Tibial nerve (tissue), 4 donors: ENCODE measurements around the gene ETAA1. TPM values are rescaled to one million over a fixed set of nuclear protein-coding genes. Genes with fewer than 3 reads are reported as not detected.

ENCODE experiments used
- DNase-seq, 2 donors: peaks; one replicate each; pipeline ENCODE4 v3.0.0-alpha.2; 2019; ENCODE audit warnings: low spot score in 2 of 2
- H3K27ac ChIP-seq, 4 donors: fragments of 200-600 bp; sonication (generic) in 3 of 4; one replicate each; pipeline ENCODE4 v1.5.1; 2017 to 2019; ENCODE audit warnings: mild to moderate bottlenecking in 1 of 4
- H3K27me3 ChIP-seq, 2 donors: fragments of 200-600 bp; sonication (generic) in 1 of 2; one replicate each; pipeline versions ENCODE4 v1.5.1 to v1.6.0; 2017 to 2019
- H3K36me3 ChIP-seq, 3 donors: fragments of 200-600 bp; sonication (generic); one replicate each; pipeline ENCODE4 v1.5.1; 2018 to 2019
- H3K4me1 ChIP-seq, 4 donors: fragments of 200-600 bp; sonication (generic) in 3 of 4; one replicate each; pipeline ENCODE4 v1.5.1; 2017 to 2019
- H3K4me3 ChIP-seq, 4 donors: fragments of 200-600 bp; sonication (generic) in 3 of 4; one replicate each; pipeline ENCODE4 v1.5.1; 2017 to 2019; ENCODE audit warnings: mild to moderate bottlenecking in 1 of 4, moderate library complexity in 1 of 4
- H3K9me3 ChIP-seq, 4 donors: fragments of 200-600 bp; sonication (generic) in 3 of 4; one replicate each; pipeline ENCODE4 v1.5.1; 2017 to 2019
- CTCF ChIP-seq, 5 experiments: fragments of 200-600 bp in 3 of 5; fragments of 450-650 bp in 2 of 5; sonication (generic) in 3 of 5; IDR thresholded peaks; one replicate each; pipeline ENCODE4 v1.5.1; 2016 to 2019; ENCODE audit warnings: antibody characterized with exemption in 5 of 5, mild to moderate bottlenecking in 3 of 5, moderate library complexity in 2 of 5
- EP300 ChIP-seq, 2 donors: sonication (generic); formaldehyde crosslinking; IDR thresholded peaks; one replicate each; pipeline ENCODE4 v1.6.1; 2017; ENCODE audit warnings: antibody characterized with exemption in 2 of 2, mild to moderate bottlenecking in 1 of 2
- POLR2A ChIP-seq, 2 donors: fragments of 450-650 bp; IDR thresholded peaks; one replicate each; pipeline ENCODE4 v1.6.1; 2017; ENCODE audit warnings: antibody characterized with exemption in 2 of 2, mild to moderate bottlenecking in 2 of 2, moderate library complexity in 2 of 2
- WGBS, 2 donors: methylation state at CpG; one replicate each; pipeline ENCODE4 v1.1.5; 2018; 5-methylcytosine and 5-hydroxymethylcytosine counted together
- total RNA-seq, 4 donors: library from RNA; depleted of rRNA; stranded (reverse); fragments of >200 nt; gene quantifications; one replicate each; pipeline ENCODE4 v1.1.0, GENCODE V29; 2016

The ETAA1 gene
- 10 to 100 TPM; 16.8 to 25.5 (median 23.0) TPM for total RNA-seq

- Histone ChIP-seq H3K9me3 (no peaks in the 10 kb centered on the region), H3K36me3 (no peaks in the 10 kb centered on the region), H3K27ac (peak within 1 kb of the TSS; percentile 77 to 96 (median 94)), H3K4me1 (peaks cover 0 to 45% (median 2%) of the 10 kb centered on the region in 4 donors), H3K4me3 (peak within 1 kb of the TSS; percentile 69 to 99 (median 84)), H3K27me3 (no peaks in the 10 kb centered on the region)
- DNase-seq, result peak; percentile 88 to 93
- peak in 1 of 5 experiments; percentile 22 for TF ChIP-seq CTCF (IDR thresholded peaks at IDR 0.05)
- peak; percentile 70 to 82 for TF ChIP-seq POLR2A (IDR thresholded peaks at IDR 0.05)
- peak in 1 of 2 donors; percentile 93 for TF ChIP-seq EP300 (IDR thresholded peaks at IDR 0.05)
- WGBS, 2 donors, result 0 to 1% methylated on average over 46 to 54 of the region's 61 CpGs
Observed at GRCh38 chr2:67397143-67397986, at the start of gene ETAA1. Gene ETAA1 (plus strand): TSS chr2:67397333. CDS start chr2:67397449, 116 bp downstream.

- H3K4me1 ChIP-seq, result no peaks in the 10 kb centered on the region
- TF ChIP-seq POLR2A (IDR thresholded peaks at IDR 0.05) (no peak), EP300 (IDR thresholded peaks at IDR 0.05) (no peak), CTCF (IDR thresholded peaks at IDR 0.05) (no peak)
- no peak for DNase-seq
- H3K27me3 ChIP-seq, result no peaks in the 10 kb centered on the region
- H3K4me3 ChIP-seq, result no peak overlapping the region
- no peaks in the 10 kb centered on the region for H3K36me3 ChIP-seq
- H3K27ac ChIP-seq, result no peak overlapping the region
- H3K9me3 ChIP-seq, result no peaks in the 10 kb centered on the region
Observed at GRCh38 chr2:67366832-67367412, 30.2 kb upstream of the ETAA1 start.

GRCh38 chr2:67374481-67374880 is 22.7 kb upstream of the ETAA1 start:
- no peak overlapping the region for H3K27ac ChIP-seq
- no peaks in the 10 kb centered on the region for H3K4me1 ChIP-seq
- no peaks in the 10 kb centered on the region for H3K27me3 ChIP-seq
- 23 to 33% methylated on average over 2 of the region's 2 CpGs for WGBS, 2 donors
- no peak for DNase-seq
- no peak overlapping the region for H3K4me3 ChIP-seq
- H3K9me3 ChIP-seq, result peaks cover 0 to 4% (median 0%) of the 10 kb centered on the region in 4 donors
- TF ChIP-seq CTCF (IDR thresholded peaks at IDR 0.05) (no peak), EP300 (IDR thresholded peaks at IDR 0.05) (no peak), POLR2A (IDR thresholded peaks at IDR 0.05) (no peak)
- no peaks in the 10 kb centered on the region for H3K36me3 ChIP-seq

DNA sequence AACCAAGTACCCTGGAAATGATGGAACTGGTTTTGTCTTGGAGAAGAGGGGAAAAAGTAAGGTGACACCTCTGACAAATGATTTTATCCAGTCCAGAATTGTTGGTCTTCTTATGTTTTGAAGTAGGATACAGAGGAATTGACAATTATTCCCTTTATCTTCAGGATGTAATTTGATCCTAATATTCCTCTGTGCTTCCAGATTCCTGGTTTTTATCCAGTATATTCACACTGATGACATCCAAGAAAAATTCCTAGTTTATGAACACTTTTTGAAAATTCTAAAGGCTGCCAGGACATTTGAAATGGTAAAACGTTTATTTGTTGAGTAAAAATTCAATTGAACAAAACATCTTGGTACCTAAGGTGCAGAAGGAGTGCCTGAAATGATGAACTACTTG is 22.2 kb upstream of the ETAA1 start:
- no peaks in the 10 kb centered on the region for H3K27me3 ChIP-seq
- WGBS, 2 donors, result 15 to 20% methylated on average over 1 of the region's 1 CpG
- TF ChIP-seq POLR2A (IDR thresholded peaks at IDR 0.05), result no peak
- no peak for TF ChIP-seq EP300 (IDR thresholded peaks at IDR 0.05)
- TF ChIP-seq CTCF (IDR thresholded peaks at IDR 0.05), result no peak
- H3K9me3 ChIP-seq, result peaks cover 0 to 4% (median 0%) of the 10 kb centered on the region in 4 donors
- no peak overlapping the region for H3K27ac ChIP-seq
- H3K4me1 ChIP-seq, result no peaks in the 10 kb centered on the region
- no peaks in the 10 kb centered on the region for H3K36me3 ChIP-seq
- H3K4me3 ChIP-seq, result no peak overlapping the region
- no peak for DNase-seq

DNA sequence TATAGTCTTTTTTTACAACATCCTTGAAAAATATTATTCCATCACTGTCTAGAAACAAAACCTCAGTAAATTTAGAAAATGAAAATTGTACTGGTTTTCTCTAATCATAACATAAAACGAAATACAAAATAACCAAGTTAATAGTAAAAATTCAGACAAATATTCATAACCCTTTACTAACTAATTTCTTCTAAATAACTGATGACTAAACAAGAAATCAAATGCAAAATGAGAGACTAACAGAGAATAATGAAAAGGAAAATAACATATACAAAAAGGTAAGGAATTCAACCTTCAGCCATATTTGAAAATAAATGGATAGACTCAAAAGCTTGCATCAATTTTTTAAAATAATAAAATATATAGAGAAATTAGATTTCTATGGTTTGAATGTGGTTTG is 18.6 kb upstream of the ETAA1 start:
- Histone ChIP-seq H3K27ac (no peak overlapping the region), H3K4me1 (no peaks in the 10 kb centered on the region), H3K36me3 (no peaks in the 10 kb centered on the region), H3K27me3 (no peaks in the 10 kb centered on the region), H3K9me3 (peaks cover 0 to 4% (median 0%) of the 10 kb centered on the region in 4 donors), H3K4me3 (no peak overlapping the region)
- 83 to 84% methylated on average over 1 of the region's 1 CpG for WGBS, 2 donors
- DNase-seq, result no peak
- TF ChIP-seq CTCF (IDR thresholded peaks at IDR 0.05) (no peak), EP300 (IDR thresholded peaks at IDR 0.05) (no peak), POLR2A (IDR thresholded peaks at IDR 0.05) (no peak)
